ENCODE data around the gene CIDEC. TPM values are rescaled to one million over a fixed set of nuclear protein-coding genes. Genes with fewer than 3 reads are reported as not detected.

Gene CIDEC
- polyA plus RNA-seq, 3 donors: 0.08 TPM; not detected in 2

DNA sequence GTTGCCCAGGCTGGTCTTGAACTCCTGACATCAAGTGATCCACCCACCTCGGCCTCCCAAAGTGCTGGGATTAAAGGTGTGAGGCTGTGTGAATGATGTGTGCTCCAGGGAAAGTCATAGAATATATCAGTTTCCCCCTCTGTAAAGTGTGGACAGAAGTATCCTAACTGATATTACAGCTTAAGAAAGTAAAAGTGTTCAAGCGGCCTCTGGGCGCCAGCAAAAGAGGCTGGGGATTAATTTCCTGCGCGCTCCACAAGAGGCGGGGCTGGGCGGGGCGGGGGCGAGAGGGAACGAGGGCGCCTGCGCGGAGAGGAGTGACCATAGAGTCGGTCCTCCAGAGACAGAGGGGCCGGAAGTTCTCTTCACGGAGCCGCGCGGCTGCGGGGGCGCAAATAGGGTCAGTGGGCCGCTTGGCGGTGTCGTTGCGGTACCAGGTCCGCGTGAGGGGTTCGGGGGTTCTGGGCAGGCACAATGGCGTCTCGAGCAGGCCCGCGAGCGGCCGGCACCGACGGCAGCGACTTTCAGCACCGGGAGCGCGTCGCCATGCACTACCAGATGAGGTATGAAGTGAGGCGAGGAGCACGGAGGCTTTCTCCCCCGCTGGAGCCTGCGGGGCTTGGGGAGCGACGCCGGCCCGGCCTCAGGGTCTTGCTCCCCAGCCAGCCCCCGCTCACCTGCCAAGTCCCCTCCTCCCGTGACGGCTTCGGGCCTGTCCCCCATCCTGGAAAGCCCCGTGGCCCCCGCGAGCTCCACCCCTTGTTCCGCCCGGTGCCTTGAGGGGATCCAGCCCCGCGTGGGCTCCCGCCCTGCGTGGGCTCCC lies 10.4 kb upstream of the CIDEC start, which contains the start of gene JAGN1:
Gene JAGN1 (plus strand): TSS at position 362 of the 823 bp plus-strand sequence. CDS start 113 bp downstream, at position 475.
- peak within 1 kb of the TSS; percentile 94 for H2AFZ ChIP-seq (ENCODE audit: insufficient read depth, low read depth, low read length, poor library complexity, severe bottlenecking)
- H3K27me3 ChIP-seq (ENCODE audit: control insufficient read depth in 2 of 2, insufficient read depth in 2 of 2, low read length in 2 of 2): no peaks in the 10 kb centered on the region
- TF ChIP-seq, protein P1, sequence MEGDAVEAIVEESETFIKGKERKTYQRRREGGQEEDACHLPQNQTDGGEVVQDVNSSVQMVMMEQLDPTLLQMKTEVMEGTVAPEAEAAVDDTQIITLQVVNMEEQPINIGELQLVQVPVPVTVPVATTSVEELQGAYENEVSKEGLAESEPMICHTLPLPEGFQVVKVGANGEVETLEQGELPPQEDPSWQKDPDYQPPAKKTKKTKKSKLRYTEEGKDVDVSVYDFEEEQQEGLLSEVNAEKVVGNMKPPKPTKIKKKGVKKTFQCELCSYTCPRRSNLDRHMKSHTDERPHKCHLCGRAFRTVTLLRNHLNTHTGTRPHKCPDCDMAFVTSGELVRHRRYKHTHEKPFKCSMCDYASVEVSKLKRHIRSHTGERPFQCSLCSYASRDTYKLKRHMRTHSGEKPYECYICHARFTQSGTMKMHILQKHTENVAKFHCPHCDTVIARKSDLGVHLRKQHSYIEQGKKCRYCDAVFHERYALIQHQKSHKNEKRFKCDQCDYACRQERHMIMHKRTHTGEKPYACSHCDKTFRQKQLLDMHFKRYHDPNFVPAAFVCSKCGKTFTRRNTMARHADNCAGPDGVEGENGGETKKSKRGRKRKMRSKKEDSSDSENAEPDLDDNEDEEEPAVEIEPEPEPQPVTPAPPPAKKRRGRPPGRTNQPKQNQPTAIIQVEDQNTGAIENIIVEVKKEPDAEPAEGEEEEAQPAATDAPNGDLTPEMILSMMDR (IDR thresholded peaks at IDR 0.05): no peak
- peaks cover 10 to 21% of the 10 kb centered on the region in 2 donors for H3K36me3 ChIP-seq (replicated peaks in 1 of 2; ENCODE audit: control insufficient read depth in 1 of 2, insufficient read depth in 2 of 2, low read length in 2 of 2)
- WGBS (ENCODE audit: insufficient coverage): under 1% methylated on average over 55 of the region's 62 CpGs
- H3K9me3 ChIP-seq (replicated peaks in 1 of 2; ENCODE audit: control insufficient read depth in 1 of 2, insufficient read depth in 1 of 2, low read length in 2 of 2): no peaks in the 10 kb centered on the region
- H3K27ac ChIP-seq (ENCODE audit: low read depth in 1 of 2, low read length in 2 of 2): peak within 1 kb of the TSS; percentile 89 to 99
- peak within 1 kb of the TSS; percentile 98 for H3K9ac ChIP-seq (ENCODE audit: insufficient read depth, low read length, poor library complexity, severe bottlenecking)
- peaks cover 28% of the 10 kb centered on the region for H3K4me1 Mint-ChIP-seq
- H3K4me1 ChIP-seq (ENCODE audit: control insufficient read depth in 1 of 2, insufficient read depth in 2 of 2, low read length in 2 of 2): peaks cover 12 to 16% of the 10 kb centered on the region in 2 donors
- peak; percentile 86 to 91 (median 88) for DNase-seq
- H3K36me3 Mint-ChIP-seq: peaks cover 22 to 28% of the 10 kb centered on the region in 2 donors
- intact Hi-C loops (cut with micrococcal nuclease): no loop called here
- H3K79me2 ChIP-seq (ENCODE audit: insufficient read depth, low read length): peaks cover 32% of the 10 kb centered on the region
- peaks cover 0 to 2% (median 0%) of the 10 kb centered on the region in 3 donors for H3K27me3 Mint-ChIP-seq (ENCODE audit: low read depth in 3 of 3)
- H4K20me1 ChIP-seq (ENCODE audit: insufficient read depth, low read length): peaks cover 8% of the 10 kb centered on the region
- H3K27ac Mint-ChIP-seq: peak within 1 kb of the TSS; percentile 94 to 98 (median 97)
- H3K4me3 ChIP-seq (replicated peaks in 1 of 3; ENCODE audit: low read depth in 2 of 3, low read length in 3 of 3): peak within 1 kb of the TSS; percentile 62 to 99 (median 98)
- peak within 1 kb of the TSS; percentile 91 to 97 for H3K4me3 Mint-ChIP-seq
- H3K4me2 ChIP-seq (replicated peaks; ENCODE audit: extremely low read depth, low read length, poor library complexity, severe bottlenecking): peak within 1 kb of the TSS; percentile 87
- no peaks in the 10 kb centered on the region for H3K9me3 Mint-ChIP-seq

DNA sequence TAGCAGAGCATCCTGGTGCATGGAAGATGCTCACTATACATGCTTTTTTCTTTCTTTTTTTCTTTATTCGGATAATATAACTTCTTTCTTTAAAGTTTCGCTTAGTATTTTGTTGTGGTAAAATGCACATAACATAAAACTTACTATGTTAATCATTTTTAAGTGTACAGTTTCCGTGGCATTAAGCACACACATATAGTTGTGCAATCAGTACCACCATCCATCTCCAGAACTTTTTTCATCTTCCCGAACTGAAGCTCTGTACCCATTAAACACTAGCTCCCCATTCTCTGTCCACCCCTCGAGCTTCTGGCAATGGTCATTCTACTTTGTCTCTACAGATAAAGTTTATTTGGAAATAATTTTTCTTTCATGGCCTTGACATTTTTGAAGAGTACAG lies 9.4 kb upstream of the CIDEC start:
- H3K4me3 Mint-ChIP-seq: no peak overlapping the region
- H3K4me2 ChIP-seq (replicated peaks; ENCODE audit: extremely low read depth, low read length, poor library complexity, severe bottlenecking): no peak overlapping the region
- WGBS (ENCODE audit: insufficient coverage): no CpG with 5 or more reads among the region's 5 CpGs

More for the DNA sequence above, 9.4 kb upstream of the CIDEC start:
- H3K79me2 ChIP-seq (ENCODE audit: insufficient read depth, low read length): peaks cover 32% of the 10 kb centered on the region
- peaks cover 10 to 21% of the 10 kb centered on the region in 2 donors for H3K36me3 ChIP-seq (replicated peaks in 1 of 2; ENCODE audit: control insufficient read depth in 1 of 2, insufficient read depth in 2 of 2, low read length in 2 of 2)
- H3K4me1 ChIP-seq (ENCODE audit: control insufficient read depth in 1 of 2, insufficient read depth in 2 of 2, low read length in 2 of 2): peaks cover 12 to 16% of the 10 kb centered on the region in 2 donors
- no peaks in the 10 kb centered on the region for H3K9me3 ChIP-seq (replicated peaks in 1 of 2; ENCODE audit: control insufficient read depth in 1 of 2, insufficient read depth in 1 of 2, low read length in 2 of 2)
- TF ChIP-seq, protein P1 (IDR thresholded peaks at IDR 0.05): no peak
- peaks cover 0 to 2% (median 2%) of the 10 kb centered on the region in 3 donors for H3K27me3 Mint-ChIP-seq (ENCODE audit: low read depth in 3 of 3)
- H3K36me3 Mint-ChIP-seq: peaks cover 17 to 19% of the 10 kb centered on the region in 2 donors
- intact Hi-C loops (cut with micrococcal nuclease): no loop called here
- peaks cover 24% of the 10 kb centered on the region for H3K4me1 Mint-ChIP-seq
- H3K27ac Mint-ChIP-seq: peak overlapping the region in 3 of 7 donors; percentile 60 to 89 (median 73)
- H4K20me1 ChIP-seq (ENCODE audit: insufficient read depth, low read length): peaks cover 8% of the 10 kb centered on the region
- peaks cover 0 to 2% (median 0%) of the 10 kb centered on the region in 7 donors for H3K9me3 Mint-ChIP-seq
- peak overlapping the region; percentile 94 for H2AFZ ChIP-seq (ENCODE audit: insufficient read depth, low read depth, low read length, poor library complexity, severe bottlenecking)
- H3K27ac ChIP-seq (ENCODE audit: low read depth in 1 of 2, low read length in 2 of 2): peak overlapping the region in 1 of 2 donors; percentile 99
- DNase-seq: no peak
- no peak overlapping the region for H3K4me3 ChIP-seq (replicated peaks in 1 of 3; ENCODE audit: low read depth in 2 of 3, low read length in 3 of 3)
- no peak overlapping the region for H3K9ac ChIP-seq (ENCODE audit: insufficient read depth, low read length, poor library complexity, severe bottlenecking)
- H3K27me3 ChIP-seq (ENCODE audit: control insufficient read depth in 2 of 2, insufficient read depth in 2 of 2, low read length in 2 of 2): no peaks in the 10 kb centered on the region

Measured in CD14-positive monocyte (primary cell).